ENCODE measurements around the gene PIBF1.
A peak's percentile ranks its signal among the peaks of the same experiment; 100 is the strongest.

DNA sequence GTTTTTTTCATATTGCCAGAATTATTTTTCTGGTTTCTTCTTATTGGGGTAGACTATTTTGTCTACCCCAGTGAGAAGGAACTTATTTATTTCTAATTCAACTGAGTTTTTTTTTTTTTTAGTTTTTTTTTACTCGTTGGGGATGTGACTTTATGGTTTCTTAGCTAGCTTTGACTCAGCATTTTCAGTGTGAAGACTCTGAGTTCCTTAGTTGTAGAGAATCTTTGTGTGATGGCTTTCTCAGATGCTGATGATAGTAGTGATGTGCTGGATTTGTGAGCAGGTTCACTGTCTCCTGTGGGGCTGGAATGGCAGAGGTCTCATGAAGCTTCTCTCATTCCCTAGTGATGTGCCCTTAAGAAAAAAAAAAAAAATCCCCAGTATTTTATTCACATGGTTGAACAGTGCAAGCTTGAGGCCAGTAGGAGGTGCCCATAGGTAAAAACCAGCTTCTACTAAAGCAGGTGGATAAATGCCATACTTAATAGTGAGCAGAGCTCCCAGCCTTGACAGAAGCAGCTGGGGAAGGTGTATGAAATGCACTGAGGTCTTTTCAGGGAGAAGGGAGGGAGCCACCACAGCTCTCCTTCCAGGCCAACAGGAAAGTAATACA lies 170.7 kb downstream of the PIBF1 start:
- TF ChIP-seq, protein P1, sequence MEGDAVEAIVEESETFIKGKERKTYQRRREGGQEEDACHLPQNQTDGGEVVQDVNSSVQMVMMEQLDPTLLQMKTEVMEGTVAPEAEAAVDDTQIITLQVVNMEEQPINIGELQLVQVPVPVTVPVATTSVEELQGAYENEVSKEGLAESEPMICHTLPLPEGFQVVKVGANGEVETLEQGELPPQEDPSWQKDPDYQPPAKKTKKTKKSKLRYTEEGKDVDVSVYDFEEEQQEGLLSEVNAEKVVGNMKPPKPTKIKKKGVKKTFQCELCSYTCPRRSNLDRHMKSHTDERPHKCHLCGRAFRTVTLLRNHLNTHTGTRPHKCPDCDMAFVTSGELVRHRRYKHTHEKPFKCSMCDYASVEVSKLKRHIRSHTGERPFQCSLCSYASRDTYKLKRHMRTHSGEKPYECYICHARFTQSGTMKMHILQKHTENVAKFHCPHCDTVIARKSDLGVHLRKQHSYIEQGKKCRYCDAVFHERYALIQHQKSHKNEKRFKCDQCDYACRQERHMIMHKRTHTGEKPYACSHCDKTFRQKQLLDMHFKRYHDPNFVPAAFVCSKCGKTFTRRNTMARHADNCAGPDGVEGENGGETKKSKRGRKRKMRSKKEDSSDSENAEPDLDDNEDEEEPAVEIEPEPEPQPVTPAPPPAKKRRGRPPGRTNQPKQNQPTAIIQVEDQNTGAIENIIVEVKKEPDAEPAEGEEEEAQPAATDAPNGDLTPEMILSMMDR (conservative IDR thresholded peaks at IDR 0.05; ENCODE audit: low read depth, low read length) = peak; percentile 40; the same call in 1 of the 2 replicates
- no peak for TF ChIP-seq EZH2 (IDR thresholded peaks at IDR 0.05; ENCODE audit: low read length, unreplicated experiment)

Data from PC-3 (cell line).